Mammary epithelial cell (primary cell): ENCODE results near the gene CELF4.

ENCODE experiments used
- CTCF ChIP-seq, 2 donors: IDR thresholded peaks in 1 of 2; conservative IDR thresholded peaks in 1 of 2; 2 replicates each; pipeline ENCODE4 v1.5.1; 2011 to 2012; ENCODE audit warnings: inconsistent platforms in 2 of 2, low read length in 2 of 2, mild to moderate bottlenecking in 2 of 2, control low read depth in 1 of 2, low read depth in 1 of 2; ENCODE audit not compliant: insufficient read depth in 1 of 2; ENCODE audit errors: extremely low read depth in 1 of 2
- EZH2 ChIP-seq: IDR thresholded peaks from 2 replicates; pipeline ENCODE4 v1.6.1; 2012; ENCODE audit warnings: low read length, inconsistent platforms, borderline replicate concordance

- no peak for TF ChIP-seq CTCF (conservative IDR thresholded peaks at IDR 0.05 in 1 of 2, IDR thresholded peaks at IDR 0.05 in 1 of 2; ENCODE audit: extremely low read depth in 1 of 2, insufficient read depth in 1 of 2, low read depth in 1 of 2, low read length in 2 of 2)
- no peak for TF ChIP-seq EZH2
Observed at GRCh38 chr18:37405229-37405628, 160.4 kb downstream of the CELF4 start.
